Tibial nerve (tissue), 4 donors: ENCODE measurements around the gene POGLUT2. TPM values are rescaled to one million over a fixed set of nuclear protein-coding genes. Genes with fewer than 3 reads are reported as not detected.

Experiments
- DNase-seq, 2 donors: peaks; one replicate each; pipeline ENCODE4 v3.0.0-alpha.2; 2019; ENCODE audit warnings: low spot score in 2 of 2
- H3K27ac ChIP-seq, 4 donors: fragments of 200-600 bp; sonication (generic) in 3 of 4; one replicate each; pipeline ENCODE4 v1.5.1; 2017 to 2019; ENCODE audit warnings: mild to moderate bottlenecking in 1 of 4
- H3K27me3 ChIP-seq, 2 donors: fragments of 200-600 bp; sonication (generic) in 1 of 2; one replicate each; pipeline versions ENCODE4 v1.5.1 to v1.6.0; 2017 to 2019
- H3K36me3 ChIP-seq, 3 donors: fragments of 200-600 bp; sonication (generic); one replicate each; pipeline ENCODE4 v1.5.1; 2018 to 2019
- H3K4me1 ChIP-seq, 4 donors: fragments of 200-600 bp; sonication (generic) in 3 of 4; one replicate each; pipeline ENCODE4 v1.5.1; 2017 to 2019
- H3K4me3 ChIP-seq, 4 donors: fragments of 200-600 bp; sonication (generic) in 3 of 4; one replicate each; pipeline ENCODE4 v1.5.1; 2017 to 2019; ENCODE audit warnings: mild to moderate bottlenecking in 1 of 4, moderate library complexity in 1 of 4
- H3K9me3 ChIP-seq, 4 donors: fragments of 200-600 bp; sonication (generic) in 3 of 4; one replicate each; pipeline ENCODE4 v1.5.1; 2017 to 2019
- CTCF ChIP-seq, 5 experiments: fragments of 200-600 bp in 3 of 5; fragments of 450-650 bp in 2 of 5; sonication (generic) in 3 of 5; IDR thresholded peaks; one replicate each; pipeline ENCODE4 v1.5.1; 2016 to 2019; ENCODE audit warnings: antibody characterized with exemption in 5 of 5, mild to moderate bottlenecking in 3 of 5, moderate library complexity in 2 of 5
- EP300 ChIP-seq, 2 donors: sonication (generic); formaldehyde crosslinking; IDR thresholded peaks; one replicate each; pipeline ENCODE4 v1.6.1; 2017; ENCODE audit warnings: antibody characterized with exemption in 2 of 2, mild to moderate bottlenecking in 1 of 2
- POLR2A ChIP-seq, 2 donors: fragments of 450-650 bp; IDR thresholded peaks; one replicate each; pipeline ENCODE4 v1.6.1; 2017; ENCODE audit warnings: antibody characterized with exemption in 2 of 2, mild to moderate bottlenecking in 2 of 2, moderate library complexity in 2 of 2
- WGBS, 2 donors: methylation state at CpG; one replicate each; pipeline ENCODE4 v1.1.5; 2018; 5-methylcytosine and 5-hydroxymethylcytosine counted together
- total RNA-seq, 4 donors: library from RNA; depleted of rRNA; stranded (reverse); fragments of >200 nt; gene quantifications; one replicate each; pipeline ENCODE4 v1.1.0, GENCODE V29; 2016

The POGLUT2 gene
- total RNA-seq, 4 donors from 2014 or later, result 4.5 to 6.6 (median 6.0) TPM

- Histone ChIP-seq H3K27me3 (no peaks in the 10 kb centered on the region), H3K4me1 (peaks cover 3 to 39% (median 16%) of the 10 kb centered on the region in 4 donors), H3K27ac (peak overlapping the region; percentile 85 to 99 (median 96)), H3K9me3 (no peaks in the 10 kb centered on the region), H3K36me3 (peaks cover 0 to 1% (median 0%) of the 10 kb centered on the region in 3 donors), H3K4me3 (peak overlapping the region; percentile 74 to 98 (median 86))
- TF ChIP-seq EP300 (IDR thresholded peaks at IDR 0.05), result no peak
- no peak for TF ChIP-seq POLR2A (IDR thresholded peaks at IDR 0.05)
- no peak for TF ChIP-seq CTCF (IDR thresholded peaks at IDR 0.05)
- DNase-seq, result no peak
- WGBS, 2 donors, result 2 to 3% methylated on average over 13 of the region's 13 CpGs
Observed at GRCh38 chr13:102845289-102845629, 46.5 kb upstream of the POGLUT2 start.

GRCh38 chr13:102839462-102839861, 40.7 kb upstream of the POGLUT2 start:
- no peak for TF ChIP-seq CTCF (IDR thresholded peaks at IDR 0.05)
- no peak for TF ChIP-seq EP300 (IDR thresholded peaks at IDR 0.05)
- TF ChIP-seq POLR2A (IDR thresholded peaks at IDR 0.05), result no peak
- DNase-seq, result no peak
- 84 to 92% methylated on average over 5 of the region's 5 CpGs for WGBS, 2 donors
- H3K4me1 ChIP-seq, result no peaks in the 10 kb centered on the region
- H3K4me3 ChIP-seq, result no peak overlapping the region
- H3K27ac ChIP-seq, result no peak overlapping the region
- H3K36me3 ChIP-seq, result peaks cover 0 to 55% (median 0%) of the 10 kb centered on the region in 3 donors
- no peaks in the 10 kb centered on the region for H3K27me3 ChIP-seq
- H3K9me3 ChIP-seq, result no peaks in the 10 kb centered on the region

- Histone ChIP-seq H3K4me3 (no peak overlapping the region), H3K4me1 (no peaks in the 10 kb centered on the region), H3K36me3 (peaks cover 0 to 60% (median 0%) of the 10 kb centered on the region in 3 donors), H3K27me3 (no peaks in the 10 kb centered on the region), H3K27ac (no peak overlapping the region), H3K9me3 (no peaks in the 10 kb centered on the region)
- TF ChIP-seq CTCF (IDR thresholded peaks at IDR 0.05) (no peak), POLR2A (IDR thresholded peaks at IDR 0.05) (no peak), EP300 (IDR thresholded peaks at IDR 0.05) (no peak)
- 45 to 47% methylated on average over 4 of the region's 4 CpGs for WGBS, 2 donors
- DNase-seq, result no peak
Observed at GRCh38 chr13:102838982-102839381, 40.2 kb upstream of the POGLUT2 start.

- 78 to 88% methylated on average over 1 of the region's 1 CpG for WGBS, 2 donors
- no peaks in the 10 kb centered on the region for H3K27me3 ChIP-seq
- no peak overlapping the region for H3K27ac ChIP-seq
- H3K9me3 ChIP-seq, result no peaks in the 10 kb centered on the region
- no peak overlapping the region for H3K4me3 ChIP-seq
- H3K36me3 ChIP-seq, result peaks cover 0 to 61% (median 0%) of the 10 kb centered on the region in 3 donors
- no peaks in the 10 kb centered on the region for H3K4me1 ChIP-seq
- TF ChIP-seq POLR2A (IDR thresholded peaks at IDR 0.05), result no peak
- TF ChIP-seq CTCF (IDR thresholded peaks at IDR 0.05), result no peak
- TF ChIP-seq EP300 (IDR thresholded peaks at IDR 0.05), result no peak
- no peak for DNase-seq
Observed at GRCh38 chr13:102838273-102838672, 39.5 kb upstream of the POGLUT2 start.

GRCh38 chr13:102836471-102836870, 37.7 kb upstream of the POGLUT2 start:
- DNase-seq, result no peak
- H3K36me3 ChIP-seq, result peaks cover 0 to 71% (median 0%) of the 10 kb centered on the region in 3 donors
- H3K27ac ChIP-seq, result no peak overlapping the region
- no peaks in the 10 kb centered on the region for H3K27me3 ChIP-seq
- no peak overlapping the region for H3K4me3 ChIP-seq
- TF ChIP-seq POLR2A (IDR thresholded peaks at IDR 0.05) (no peak), EP300 (IDR thresholded peaks at IDR 0.05) (no peak), CTCF (IDR thresholded peaks at IDR 0.05) (no peak)
- H3K4me1 ChIP-seq, result no peaks in the 10 kb centered on the region
- H3K9me3 ChIP-seq, result no peaks in the 10 kb centered on the region
- WGBS, 2 donors, result 92 to 97% methylated on average over 4 of the region's 4 CpGs
